HepG2 (cell line): ENCODE data around the gene HYAL1. TPM values are rescaled to one million over a fixed set of nuclear protein-coding genes. Genes with fewer than 3 reads are reported as not detected.

ENCODE experiments used
- BCL6 ChIP-seq: IDR thresholded peaks from 2 replicates; pipeline ENCODE4 v1.6.1; 2016; ENCODE audit warnings: missing genetic modification reagents, missing compliant biosample characterization
- BHLHE40 ChIP-seq: IDR thresholded peaks from 2 replicates; pipeline ENCODE4 v1.6.1; 2011; ENCODE audit warnings: low read length, improper control_type of control experiment
- EED ChIP-seq: sonication (generic); formaldehyde crosslinking; IDR thresholded peaks from 2 replicates; pipeline ENCODE4 v1.5.0; 2020; ENCODE audit warnings: mild to moderate bottlenecking, missing genetic modification reagents
- FOXA1 ChIP-seq, 2 experiments: fragments of 450-650 bp in 1 of 2; sonication (generic) in 1 of 2; formaldehyde crosslinking in 1 of 2; IDR thresholded peaks; 2 replicates each; pipeline versions ENCODE4 v1.4.0 to v1.6.1; 2016 to 2020; ENCODE audit warnings: missing genetic modification reagents in 1 of 2
- FOXC1 ChIP-seq: sonication (generic); formaldehyde crosslinking; IDR thresholded peaks from 2 replicates; pipeline ENCODE4 v1.8.0; 2022; ENCODE audit warnings: mild to moderate bottlenecking, missing genetic modification reagents, borderline replicate concordance
- GABPB1 ChIP-seq: IDR thresholded peaks from 2 replicates; pipeline ENCODE4 v1.6.1; 2016; ENCODE audit warnings: mild to moderate bottlenecking, missing genetic modification reagents, moderate library complexity, missing compliant biosample characterization
- HNRNPK ChIP-seq: fragments of 200-400 bp; formaldehyde crosslinking; IDR thresholded peaks from 2 replicates; pipeline ENCODE4 v1.6.1; 2018; ENCODE audit warnings: low read length, low read depth, moderate library complexity, mild to moderate bottlenecking; ENCODE audit not compliant: poor library complexity, severe bottlenecking
- ISX ChIP-seq: sonication (generic); formaldehyde crosslinking; conservative IDR thresholded peaks from 2 replicates; pipeline ENCODE4 v1.5.0; 2020; ENCODE audit warnings: missing genetic modification reagents
- KAT8 ChIP-seq: IDR thresholded peaks from 2 replicates; pipeline ENCODE4 v1.6.1; 2016; ENCODE audit warnings: missing genetic modification reagents, missing compliant biosample characterization
- MAF1 ChIP-seq: sonication (generic); formaldehyde crosslinking; IDR thresholded peaks from 2 replicates; pipeline ENCODE4 v1.5.0; 2020; ENCODE audit warnings: missing genetic modification reagents, borderline replicate concordance
- MAFG ChIP-seq: sonication (generic); formaldehyde crosslinking; IDR thresholded peaks from 2 replicates; pipeline ENCODE4 v1.5.1; 2020; ENCODE audit warnings: mild to moderate bottlenecking, missing genetic modification reagents
- MED13 ChIP-seq: sonication (generic); formaldehyde crosslinking; IDR thresholded peaks from 2 replicates; pipeline ENCODE4 v1.5.0; 2020; ENCODE audit warnings: missing genetic modification reagents
- NFIC ChIP-seq: IDR thresholded peaks from 2 replicates; pipeline ENCODE4 v1.6.1; 2012; ENCODE audit warnings: mild to moderate bottlenecking, low read length, inconsistent platforms
- NFYB ChIP-seq: sonication (generic); formaldehyde crosslinking; IDR thresholded peaks from 2 replicates; pipeline ENCODE4 v1.4.0; 2020; ENCODE audit warnings: missing genetic modification reagents
- NPAS2 ChIP-seq: sonication (generic); formaldehyde crosslinking; IDR thresholded peaks from 2 replicates; pipeline ENCODE4 v1.8.0; 2022; ENCODE audit warnings: mild to moderate bottlenecking, missing genetic modification reagents, borderline replicate concordance
- PHF5A ChIP-seq: IDR thresholded peaks from one replicate; pipeline ENCODE4 v1.6.1; 2018; ENCODE audit warnings: low read depth, missing genetic modification reagents; ENCODE audit not compliant: unreplicated experiment
- RXRA ChIP-seq: sonication (generic); formaldehyde crosslinking; IDR thresholded peaks from 2 replicates; pipeline ENCODE4 v1.5.1; 2020; ENCODE audit warnings: missing genetic modification reagents
- SIN3A ChIP-seq: IDR thresholded peaks from 2 replicates; pipeline ENCODE4 v1.6.1; 2011; ENCODE audit warnings: low read depth, mild to moderate bottlenecking, control low read depth, low read length, borderline replicate concordance
- SOX5 ChIP-seq: IDR thresholded peaks from 2 replicates; pipeline ENCODE4 v1.6.1; 2016; ENCODE audit warnings: borderline replicate concordance
- TBX2 ChIP-seq: sonication (generic); formaldehyde crosslinking; IDR thresholded peaks from 2 replicates; pipeline ENCODE4 v1.5.0; 2020; ENCODE audit warnings: missing genetic modification reagents, mild to moderate bottlenecking, borderline replicate concordance
- ZBTB2 ChIP-seq: sonication (generic); formaldehyde crosslinking; IDR thresholded peaks from 2 replicates; pipeline ENCODE4 v1.8.0; 2022; ENCODE audit warnings: low read depth, missing genetic modification reagents
- ZBTB26 ChIP-seq: IDR thresholded peaks from 2 replicates; pipeline ENCODE4 v1.6.1; 2016; ENCODE audit warnings: missing compliant biosample characterization, missing genetic modification reagents, borderline replicate concordance
- ZFP37 ChIP-seq: sonication (generic); formaldehyde crosslinking; IDR thresholded peaks from 2 replicates; pipeline ENCODE4 v1.4.0; 2020; ENCODE audit warnings: missing genetic modification reagents, borderline replicate concordance
- ZFP91 ChIP-seq: sonication (generic); formaldehyde crosslinking; IDR thresholded peaks from 2 replicates; pipeline ENCODE4 v1.9.0; 2022; ENCODE audit warnings: missing genetic modification reagents, mild to moderate bottlenecking, borderline replicate concordance
- ZNF3 ChIP-seq: IDR thresholded peaks from 2 replicates; pipeline ENCODE4 v1.7.0; 2017; ENCODE audit warnings: inconsistent platforms
- ZNF331 ChIP-seq: sonication (generic); formaldehyde crosslinking; IDR thresholded peaks from 2 replicates; pipeline ENCODE4 v1.4.0; 2020; ENCODE audit warnings: missing genetic modification reagents
- ZNF367 ChIP-seq: sonication (generic); formaldehyde crosslinking; IDR thresholded peaks from 2 replicates; pipeline ENCODE4 v1.4.0; 2020; ENCODE audit warnings: missing genetic modification reagents, borderline replicate concordance
- polyA plus RNA-seq, 8 experiments: library from polyadenylated mRNA; depleted of rRNA in 3 of 8; stranded (reverse) in 7 of 8; unstranded in 1 of 8; fragments of >200 nt; fragmentation: Illumina TruSeq in 4 of 8; extraction: Trizol in 4 of 8; gene quantifications; 2 replicates each; pipeline versions ENCODE4 v1.2.1 to v1.2.3, GENCODE V29; 2011 to 2016; ENCODE audit warnings: low read depth in 4 of 8, missing spikeins in 1 of 8, mixed read lengths in 1 of 8; ENCODE audit not compliant: insufficient read depth in 1 of 8
- total RNA-seq, 5 experiments: library from RNA; depleted of rRNA; stranded (reverse); fragments of >200 nt; fragmentation: Illumina TruSeq; extraction: Trizol; gene quantifications; 2 replicates each; pipeline ENCODE4 v1.2.3, GENCODE V29; 2016; ENCODE audit warnings: low read depth in 1 of 5
- TF ChIP-seq, protein P1 (sequence below): sonication (generic); formaldehyde crosslinking; IDR thresholded peaks from 2 replicates; pipeline ENCODE4 v1.4.0; 2020; ENCODE audit warnings: missing genetic modification reagents
- TF ChIP-seq, protein P2 (sequence below): IDR thresholded peaks from 2 replicates; pipeline ENCODE4 v1.6.1; 2012; ENCODE audit warnings: inconsistent platforms

The HYAL1 gene
- total and polyA plus RNA-seq, 2 of the 13 experiments (the other 11 are each of a cell fraction or from before 2014, with no cell fraction given), result 76.5 to 193 TPM

DNA sequence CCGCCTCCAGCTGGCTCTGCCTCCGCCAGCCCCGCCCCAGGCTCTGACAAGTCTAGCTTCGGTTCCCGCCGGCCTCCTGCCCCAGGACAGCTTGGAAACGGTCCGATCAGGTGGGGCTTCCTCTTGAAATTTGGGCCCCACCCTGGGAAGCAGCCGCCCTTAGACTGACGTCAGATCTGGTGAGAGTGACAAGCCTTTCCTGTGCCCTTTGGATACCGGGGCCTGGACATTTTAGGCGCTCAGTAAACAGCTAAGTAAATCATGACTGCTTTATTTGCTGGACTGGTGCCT is 3.8 kb downstream of the HYAL1 start (continued):
- no peak for TF ChIP-seq NPAS2 (CRISPR knock-in tag)
- TF ChIP-seq ZNF367 (CRISPR knock-in tag), result no peak
- TF ChIP-seq KAT8 (CRISPR knock-in tag), result peak; percentile 53; the same call in 1 of the 2 replicates
- 0 out of 2 replicates have a peak, but pooled peaks have one; percentile 2 for TF ChIP-seq BHLHE40
- no peak for TF ChIP-seq NFIC
- TF ChIP-seq, protein P1, sequence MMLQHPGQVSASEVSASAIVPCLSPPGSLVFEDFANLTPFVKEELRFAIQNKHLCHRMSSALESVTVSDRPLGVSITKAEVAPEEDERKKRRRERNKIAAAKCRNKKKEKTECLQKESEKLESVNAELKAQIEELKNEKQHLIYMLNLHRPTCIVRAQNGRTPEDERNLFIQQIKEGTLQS (CRISPR knock-in tag), result 0 out of 2 replicates have a peak, but pooled peaks have one; percentile 32
- no peak for TF ChIP-seq EED (CRISPR knock-in tag)
- TF ChIP-seq ZNF3 (CRISPR knock-in tag), result no peak
- TF ChIP-seq MED13, result peak; percentile 79; the same call in 1 of the 2 replicates
- no peak for TF ChIP-seq ZFP37 (CRISPR knock-in tag)
- 0 out of 2 replicates have a peak, but pooled peaks have one; percentile 16 for TF ChIP-seq ZNF331
- TF ChIP-seq MAFG (CRISPR knock-in tag), result no peak
- no peak; the same call in 1 of the 2 replicates for TF ChIP-seq SOX5
- peak; percentile 7; the same call in 1 of the 2 replicates for TF ChIP-seq RXRA
- TF ChIP-seq SIN3A, result peak; percentile 20; the same call in 1 of the 2 replicates
- peak; percentile 97 for TF ChIP-seq PHF5A (CRISPR knock-in tag)
- TF ChIP-seq ZBTB2 (CRISPR knock-in tag), result no peak
- TF ChIP-seq TBX2, result peak; percentile 81
- peak; percentile 51; the same call in 1 of the 2 replicates for TF ChIP-seq GABPB1 (CRISPR knock-in tag)
- no peak for TF ChIP-seq HNRNPK
- TF ChIP-seq MAF1, result no peak
- no peak for TF ChIP-seq ZBTB26
- TF ChIP-seq NFYB (CRISPR knock-in tag), result no peak
- TF ChIP-seq, protein P2, sequence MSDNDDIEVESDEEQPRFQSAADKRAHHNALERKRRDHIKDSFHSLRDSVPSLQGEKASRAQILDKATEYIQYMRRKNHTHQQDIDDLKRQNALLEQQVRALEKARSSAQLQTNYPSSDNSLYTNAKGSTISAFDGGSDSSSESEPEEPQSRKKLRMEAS, result no peak
- TF ChIP-seq ZFP91, result no peak
- TF ChIP-seq ISX, result 0 out of 2 replicates have a peak, but pooled peaks have one; percentile 33
- no peak for TF ChIP-seq BCL6 (CRISPR knock-in tag)
- TF ChIP-seq FOXC1, result 0 out of 2 replicates have a peak, but pooled peaks have one; percentile 4
- TF ChIP-seq FOXA1 (IDR thresholded peaks at IDR 0.05), result no peak
- TF ChIP-seq FOXA1 (CRISPR knock-in tag; IDR thresholded peaks at IDR 0.05), result peak; percentile 81
